CD14-positive monocyte (primary cell): ENCODE measurements around the gene GPRC5A. TPM values are rescaled to one million over a fixed set of nuclear protein-coding genes. Genes with fewer than 3 reads are reported as not detected.

Experiments
- DNase-seq, 3 donors: peaks; one replicate each; pipeline ENCODE4 v3.0.0-alpha.2; 2011 to 2022
- H2AFZ ChIP-seq: 2 replicates; pipeline ENCODE4 v1.6.0; 2012; ENCODE audit warnings: mild to moderate bottlenecking, low read depth, low read length, inconsistent platforms; ENCODE audit not compliant: insufficient read depth, poor library complexity, severe bottlenecking
- H3K27ac ChIP-seq, 2 donors: 1 replicate in 1 of 2; 2 replicates in 1 of 2; pipeline ENCODE4 v1.5.1; 2012 to 2013; ENCODE audit warnings: low read length in 2 of 2, control low read depth in 1 of 2, inconsistent platforms in 1 of 2, low read depth in 1 of 2, mild to moderate bottlenecking in 1 of 2
- H3K27me3 ChIP-seq, 2 donors: one replicate each; pipeline versions ENCODE4 v1.6.0 to v1.6.1; 2011 to 2013; ENCODE audit warnings: low read length in 2 of 2; ENCODE audit not compliant: control insufficient read depth in 2 of 2, insufficient read depth in 2 of 2
- H3K36me3 ChIP-seq, 2 donors: replicated peaks in 1 of 2; 1 replicate in 1 of 2; 2 replicates in 1 of 2; pipeline versions ENCODE4 v1.5.1 to v1.6.1; 2012 to 2013; ENCODE audit warnings: low read length in 2 of 2, control low read depth in 1 of 2, inconsistent platforms in 1 of 2, mild to moderate bottlenecking in 1 of 2; ENCODE audit not compliant: insufficient read depth in 2 of 2, control insufficient read depth in 1 of 2
- H3K4me1 ChIP-seq, 2 donors: 1 replicate in 1 of 2; 2 replicates in 1 of 2; pipeline versions ENCODE4 v1.5.1 to v1.6.1; 2012 to 2013; ENCODE audit warnings: low read length in 2 of 2, control low read depth in 1 of 2, inconsistent platforms in 1 of 2, mild to moderate bottlenecking in 1 of 2, moderate library complexity in 1 of 2; ENCODE audit not compliant: insufficient read depth in 2 of 2, control insufficient read depth in 1 of 2
- H3K4me2 ChIP-seq: replicated peaks from 2 replicates; pipeline ENCODE3; 2012; ENCODE audit warnings: low read length, moderate library complexity, mild to moderate bottlenecking; ENCODE audit not compliant: poor library complexity, severe bottlenecking; ENCODE audit errors: extremely low read depth
- H3K4me3 ChIP-seq, 3 experiments: fragments of 200-600 bp in 1 of 3; sonication (generic) in 1 of 3; replicated peaks in 1 of 3; 1 replicate in 2 of 3; 2 replicates in 1 of 3; pipeline ENCODE4 v1.5.1; 2011 to 2013; ENCODE audit warnings: low read length in 3 of 3, mild to moderate bottlenecking in 3 of 3, control low read depth in 2 of 3, low read depth in 2 of 3, inconsistent platforms in 1 of 3, moderate library complexity in 1 of 3
- H3K79me2 ChIP-seq: 2 replicates; pipeline ENCODE4 v1.6.0; 2012; ENCODE audit warnings: mild to moderate bottlenecking, control low read depth, inconsistent platforms, low read length, moderate library complexity; ENCODE audit not compliant: insufficient read depth
- H3K9ac ChIP-seq: 2 replicates; pipeline ENCODE4 v1.6.0; 2017; ENCODE audit warnings: low read length, mild to moderate bottlenecking; ENCODE audit not compliant: insufficient read depth, poor library complexity, severe bottlenecking
- H3K9me3 ChIP-seq, 2 donors: replicated peaks in 1 of 2; 1 replicate in 1 of 2; 2 replicates in 1 of 2; pipeline versions ENCODE4 v1.5.1 to v1.6.1; 2012 to 2013; ENCODE audit warnings: low read length in 2 of 2, control low read depth in 1 of 2; ENCODE audit not compliant: control insufficient read depth in 1 of 2, insufficient read depth in 1 of 2
- H4K20me1 ChIP-seq: 2 replicates; pipeline ENCODE4 v1.6.0; 2012; ENCODE audit warnings: mild to moderate bottlenecking, low read length, control low read depth, moderate library complexity; ENCODE audit not compliant: insufficient read depth
- H3K27ac Mint-ChIP-seq, 7 donors: one replicate each; pipeline ENCODE4 v1.8.0; 2020; ENCODE audit warnings: mild to moderate bottlenecking in 7 of 7, mixed read lengths in 7 of 7, moderate library complexity in 6 of 7, inconsistent platforms in 2 of 7
- H3K27me3 Mint-ChIP-seq, 3 donors: one replicate each; pipeline ENCODE4 v1.8.0; 2021 to 2022; ENCODE audit warnings: low read depth in 3 of 3, mild to moderate bottlenecking in 3 of 3, mixed read lengths in 3 of 3, moderate library complexity in 3 of 3, inconsistent platforms in 1 of 3
- H3K36me3 Mint-ChIP-seq, 2 donors: one replicate each; pipeline ENCODE4 v1.8.0; 2020; ENCODE audit warnings: mixed read lengths in 2 of 2, inconsistent platforms in 1 of 2, mild to moderate bottlenecking in 1 of 2
- H3K4me1 Mint-ChIP-seq: one replicate; pipeline ENCODE4 v1.8.0; 2020; ENCODE audit warnings: mild to moderate bottlenecking, mixed read lengths
- H3K4me3 Mint-ChIP-seq, 2 donors: one replicate each; pipeline ENCODE4 v1.8.0; 2020; ENCODE audit warnings: mild to moderate bottlenecking in 2 of 2, mixed read lengths in 2 of 2, moderate library complexity in 1 of 2
- H3K9me3 Mint-ChIP-seq, 7 donors: one replicate each; pipeline ENCODE4 v1.8.0; 2020 to 2022; ENCODE audit warnings: mixed read lengths in 7 of 7, mild to moderate bottlenecking in 6 of 7, moderate library complexity in 6 of 7, inconsistent platforms in 2 of 7
- CTCF ChIP-seq: fragments of 200-600 bp; IDR thresholded peaks from one replicate; pipeline ENCODE4 v1.8.0; 2022; ENCODE audit warnings: antibody characterized with exemption, mild to moderate bottlenecking
- WGBS: methylation state at CpG from one replicate; pipeline ENCODE4 v1.1.5; 2013; ENCODE audit warnings: missing lambda C conversion rate; ENCODE audit not compliant: insufficient coverage; 5-methylcytosine and 5-hydroxymethylcytosine counted together
- intact Hi-C, 2 donors: fragments of 100-400 bp; cut with micrococcal nuclease; formaldehyde crosslinking; loops; one replicate each; pipeline versions ENCODE4 v1.15.0 to v1.15.1; 2023
- polyA plus RNA-seq, 3 donors: library from polyadenylated mRNA; depleted of rRNA in 1 of 3; unstranded in 2 of 3; stranded (reverse) in 1 of 3; fragments of 300-500 nt in 2 of 3; fragments of >200 nt in 1 of 3; fragmentation: Illumina TruSeq in 2 of 3; gene quantifications; 1 replicate in 2 of 3; 2 replicates in 1 of 3; pipeline ENCODE4 v1.2.3, GENCODE V29; 2012 to 2021

The GPRC5A gene
- polyA plus RNA-seq, 3 donors: 0.43 TPM; not detected in 2

GRCh38 chr12:12954878-12955625 lies 63.7 kb downstream of the GPRC5A start:
- no peaks in the 10 kb centered on the region for H3K4me1 ChIP-seq
- no peak overlapping the region for H3K27ac ChIP-seq
- no peaks in the 10 kb centered on the region for H3K36me3 Mint-ChIP-seq
- H2AFZ ChIP-seq: no peak overlapping the region
- H3K9me3 Mint-ChIP-seq: peaks cover 0 to 8% (median 2%) of the 10 kb centered on the region in 7 donors
- H3K79me2 ChIP-seq: no peaks in the 10 kb centered on the region
- no peaks in the 10 kb centered on the region for H3K4me1 Mint-ChIP-seq
- no peak overlapping the region for H3K27ac Mint-ChIP-seq
- no peak overlapping the region for H3K4me3 ChIP-seq
- no peak overlapping the region for H3K4me3 Mint-ChIP-seq
- DNase-seq: no peak
- TF ChIP-seq CTCF: no peak
- no peaks in the 10 kb centered on the region for H3K27me3 ChIP-seq
- H3K9ac ChIP-seq: no peak overlapping the region
- no peaks in the 10 kb centered on the region for H3K9me3 ChIP-seq
- H4K20me1 ChIP-seq: no peaks in the 10 kb centered on the region
- no peaks in the 10 kb centered on the region for H3K36me3 ChIP-seq
- H3K27me3 Mint-ChIP-seq: peaks cover 0 to 3% (median 1%) of the 10 kb centered on the region in 3 donors
- intact Hi-C loops: no loop called here
- WGBS: 100% methylated on average over 2 of the region's 6 CpGs
- no peak overlapping the region for H3K4me2 ChIP-seq

GRCh38 chr12:12958886-12959285 lies 67.5 kb downstream of the GPRC5A start:
- no peaks in the 10 kb centered on the region for H3K27me3 ChIP-seq
- no peaks in the 10 kb centered on the region for H3K79me2 ChIP-seq
- H3K4me2 ChIP-seq: no peak overlapping the region
- Mint-ChIP-seq H3K36me3 (no peaks in the 10 kb centered on the region), H3K9me3 (peaks cover 0 to 5% (median 2%) of the 10 kb centered on the region in 7 donors), H3K4me1 (peaks cover under 1% of the 10 kb centered on the region), H3K27ac (no peak overlapping the region), H3K4me3 (no peak overlapping the region), H3K27me3 (peaks cover 0 to 4% (median 3%) of the 10 kb centered on the region in 3 donors)
- no peaks in the 10 kb centered on the region for H3K36me3 ChIP-seq
- no peak for TF ChIP-seq CTCF
- WGBS: no CpG with 5 or more reads among the region's 7 CpGs
- no peak overlapping the region for H2AFZ ChIP-seq
- H3K27ac ChIP-seq: no peak overlapping the region
- H4K20me1 ChIP-seq: no peaks in the 10 kb centered on the region
- intact Hi-C loops: no loop called here
- no peak overlapping the region for H3K9ac ChIP-seq
- H3K4me3 ChIP-seq: no peak overlapping the region
- no peak for DNase-seq
- no peaks in the 10 kb centered on the region for H3K9me3 ChIP-seq
- peaks cover 0 to under 1% of the 10 kb centered on the region in 2 donors for H3K4me1 ChIP-seq
